Naive B cell (primary cell): ENCODE results near the gene CHAF1A. TPM values are rescaled to one million over a fixed set of nuclear protein-coding genes. Genes with fewer than 3 reads are reported as not detected.

Source experiments
- ATAC-seq, 2 donors: fragments of 150-1000 bp; cut with Tn5 transposase; 2 replicates each; pipeline ENCODE4 v1.10.0; 2021; ENCODE audit warnings: low read depth in 2 of 2, mild to moderate bottlenecking in 2 of 2, moderate library complexity in 2 of 2
- DNase-seq: peaks from one replicate; pipeline ENCODE4 v3.0.0; 2022
- H3K27ac Mint-ChIP-seq, 6 donors: one replicate each; pipeline ENCODE4 v1.8.0; 2020 to 2022; ENCODE audit warnings: mild to moderate bottlenecking in 6 of 6, mixed read lengths in 6 of 6, moderate library complexity in 5 of 6, inconsistent platforms in 2 of 6
- H3K27me3 Mint-ChIP-seq, 3 donors: one replicate each; pipeline ENCODE4 v1.8.0; 2021 to 2022; ENCODE audit warnings: mixed read lengths in 3 of 3, mild to moderate bottlenecking in 1 of 3
- H3K36me3 Mint-ChIP-seq, 2 donors: one replicate each; pipeline ENCODE4 v1.8.0; 2020 to 2022; ENCODE audit warnings: mixed read lengths in 2 of 2, inconsistent platforms in 1 of 2, mild to moderate bottlenecking in 1 of 2
- H3K4me1 Mint-ChIP-seq, 3 donors: one replicate each; pipeline ENCODE4 v1.8.0; 2020 to 2022; ENCODE audit warnings: mixed read lengths in 3 of 3, inconsistent platforms in 1 of 3, mild to moderate bottlenecking in 1 of 3, moderate library complexity in 1 of 3
- H3K4me3 Mint-ChIP-seq, 8 donors: one replicate each; pipeline ENCODE4 v1.8.0; 2020 to 2022; ENCODE audit warnings: mild to moderate bottlenecking in 8 of 8, mixed read lengths in 8 of 8, moderate library complexity in 8 of 8, inconsistent platforms in 2 of 8
- H3K9me3 Mint-ChIP-seq, 7 donors: one replicate each; pipeline ENCODE4 v1.8.0; 2020 to 2022; ENCODE audit warnings: mixed read lengths in 7 of 7, mild to moderate bottlenecking in 5 of 7, inconsistent platforms in 2 of 7, moderate library complexity in 1 of 7
- polyA plus RNA-seq, 6 donors: library from polyadenylated mRNA; unstranded; fragments of 300-500 nt; fragmentation: Illumina TruSeq; gene quantifications; one replicate each; pipeline ENCODE4 v1.2.3, GENCODE V29; 2021; ENCODE audit warnings: low read depth in 6 of 6

The CHAF1A gene
- polyA plus RNA-seq, 6 donors from 2014 or later = 0.14 to 4.8 (median 2.7) TPM

DNA sequence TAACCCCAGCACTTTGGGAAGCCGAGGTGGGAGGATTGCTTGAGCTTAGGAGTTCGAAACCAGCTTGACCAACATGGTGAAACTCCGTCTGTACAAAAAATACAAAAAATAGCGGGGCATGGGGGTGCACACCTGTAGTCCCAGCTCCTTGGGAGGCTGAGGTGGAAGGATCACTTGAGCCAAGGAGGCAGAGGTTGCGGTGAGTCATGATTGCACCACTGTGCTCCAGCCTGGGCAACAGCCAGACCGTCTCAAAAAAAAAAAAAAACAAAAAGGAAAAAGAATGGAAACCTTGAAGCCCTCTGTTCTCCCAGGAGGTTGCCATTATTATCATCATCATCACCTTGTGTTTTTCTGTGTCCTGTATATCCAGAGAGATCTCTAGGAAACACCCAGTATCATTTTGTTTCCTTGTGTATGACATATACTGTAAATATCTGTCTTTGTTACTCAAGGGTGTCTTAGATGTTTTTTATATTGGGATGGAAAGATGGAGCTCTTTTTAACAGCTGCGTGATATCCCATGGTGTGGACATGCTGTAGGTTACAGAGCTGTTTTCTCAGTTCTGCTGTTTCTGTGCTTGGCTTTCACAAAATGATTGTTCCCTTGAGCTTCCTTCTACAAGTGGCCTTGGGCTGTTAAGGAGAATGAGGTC lies 11.8 kb downstream of the CHAF1A start:
- Mint-ChIP-seq H3K27me3 (no peaks in the 10 kb centered on the region), H3K36me3 (no peaks in the 10 kb centered on the region), H3K4me1 (peaks cover 0 to 7% (median 3%) of the 10 kb centered on the region in 3 donors), H3K4me3 (no peak overlapping the region), H3K9me3 (no peaks in the 10 kb centered on the region), H3K27ac (no peak overlapping the region)
- DNase-seq = no peak
- no peak for ATAC-seq

DNA sequence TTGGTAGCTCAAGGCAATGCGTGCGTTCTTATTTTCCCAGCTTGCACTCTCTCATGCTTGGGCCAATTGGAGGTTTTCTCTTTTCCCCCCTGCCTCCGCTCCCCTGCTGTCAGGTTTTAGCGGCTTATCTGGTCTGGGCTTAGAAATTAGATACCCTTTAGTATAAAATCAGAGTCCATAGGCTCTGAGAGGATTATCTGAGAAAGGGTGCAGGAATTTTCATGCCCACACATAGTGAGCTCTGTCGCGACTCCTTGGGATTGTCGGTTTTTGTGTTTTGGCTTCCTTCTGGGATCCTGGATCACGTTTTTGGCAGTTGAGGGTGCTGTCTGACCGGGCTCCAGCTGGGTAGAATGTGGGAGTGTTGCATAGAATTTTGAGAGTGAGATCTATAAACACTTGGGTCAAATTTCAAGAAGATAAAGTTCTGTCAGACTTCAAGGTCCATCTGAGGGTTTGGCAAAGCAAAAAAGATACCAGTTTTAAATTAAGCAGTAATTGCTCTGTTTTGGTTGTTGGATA lies 12.4 kb downstream of the CHAF1A start:
- peaks cover 0 to 7% (median 3%) of the 10 kb centered on the region in 3 donors for H3K4me1 Mint-ChIP-seq
- no peaks in the 10 kb centered on the region for H3K36me3 Mint-ChIP-seq
- ATAC-seq = no peak
- DNase-seq = no peak
- peak overlapping the region in 2 of 6 donors; percentile 8 to 71 for H3K27ac Mint-ChIP-seq
- no peaks in the 10 kb centered on the region for H3K9me3 Mint-ChIP-seq
- no peaks in the 10 kb centered on the region for H3K27me3 Mint-ChIP-seq
- no peak overlapping the region for H3K4me3 Mint-ChIP-seq

DNA sequence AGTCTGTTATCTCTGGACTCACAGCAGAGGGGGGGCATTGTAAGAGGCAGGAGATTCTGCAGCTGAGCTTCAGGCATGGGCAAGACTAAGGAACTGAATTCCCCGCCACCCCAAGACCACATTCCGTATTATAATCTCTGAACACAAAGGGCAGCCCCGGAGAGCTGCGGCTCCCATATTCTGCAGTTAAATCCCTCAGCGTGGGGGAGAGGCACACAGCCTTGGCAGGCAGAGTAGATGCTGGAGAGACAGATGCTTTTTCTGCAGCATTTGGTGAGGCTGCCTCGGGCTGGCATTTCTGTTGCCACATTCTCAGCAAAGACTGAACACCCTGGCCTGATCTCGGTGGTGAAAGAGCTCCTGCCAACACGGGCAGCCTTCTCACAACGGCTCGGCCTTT lies 12.9 kb downstream of the CHAF1A start:
- H3K4me1 Mint-ChIP-seq = peaks cover 0 to 7% (median 3%) of the 10 kb centered on the region in 3 donors
- no peak for ATAC-seq
- no peaks in the 10 kb centered on the region for H3K27me3 Mint-ChIP-seq
- H3K36me3 Mint-ChIP-seq = no peaks in the 10 kb centered on the region
- H3K9me3 Mint-ChIP-seq = no peaks in the 10 kb centered on the region
- DNase-seq = no peak
- no peak overlapping the region for H3K4me3 Mint-ChIP-seq
- peak overlapping the region in 1 of 6 donors; percentile 71 for H3K27ac Mint-ChIP-seq

DNA sequence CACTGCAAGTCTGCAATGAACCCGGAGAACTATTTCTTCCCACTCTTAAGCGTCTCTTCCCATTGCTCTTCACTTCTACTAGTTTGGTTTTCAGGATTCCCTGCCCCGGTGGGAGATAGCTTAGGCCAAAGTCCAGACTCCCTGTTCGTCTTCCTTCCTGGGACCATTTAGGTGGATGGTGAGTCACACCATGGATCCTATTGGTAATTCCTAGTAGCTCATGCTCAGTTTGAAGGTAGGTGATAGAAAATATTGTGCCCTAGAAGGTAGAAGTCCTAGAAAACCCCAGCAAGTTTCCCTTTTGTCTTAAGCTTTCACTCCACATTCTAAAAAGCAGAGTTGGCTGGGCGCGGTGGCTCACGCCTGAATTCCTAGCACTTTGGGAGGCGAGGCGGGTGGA lies 13.8 kb downstream of the CHAF1A start:
- no peak for ATAC-seq
- Mint-ChIP-seq H3K9me3 (no peaks in the 10 kb centered on the region), H3K27me3 (no peaks in the 10 kb centered on the region), H3K27ac (peak overlapping the region in 2 of 6 donors; percentile 21 to 70), H3K36me3 (no peaks in the 10 kb centered on the region), H3K4me3 (no peak overlapping the region), H3K4me1 (peaks cover 0 to 7% (median 3%) of the 10 kb centered on the region in 3 donors)
- DNase-seq = no peak

DNA sequence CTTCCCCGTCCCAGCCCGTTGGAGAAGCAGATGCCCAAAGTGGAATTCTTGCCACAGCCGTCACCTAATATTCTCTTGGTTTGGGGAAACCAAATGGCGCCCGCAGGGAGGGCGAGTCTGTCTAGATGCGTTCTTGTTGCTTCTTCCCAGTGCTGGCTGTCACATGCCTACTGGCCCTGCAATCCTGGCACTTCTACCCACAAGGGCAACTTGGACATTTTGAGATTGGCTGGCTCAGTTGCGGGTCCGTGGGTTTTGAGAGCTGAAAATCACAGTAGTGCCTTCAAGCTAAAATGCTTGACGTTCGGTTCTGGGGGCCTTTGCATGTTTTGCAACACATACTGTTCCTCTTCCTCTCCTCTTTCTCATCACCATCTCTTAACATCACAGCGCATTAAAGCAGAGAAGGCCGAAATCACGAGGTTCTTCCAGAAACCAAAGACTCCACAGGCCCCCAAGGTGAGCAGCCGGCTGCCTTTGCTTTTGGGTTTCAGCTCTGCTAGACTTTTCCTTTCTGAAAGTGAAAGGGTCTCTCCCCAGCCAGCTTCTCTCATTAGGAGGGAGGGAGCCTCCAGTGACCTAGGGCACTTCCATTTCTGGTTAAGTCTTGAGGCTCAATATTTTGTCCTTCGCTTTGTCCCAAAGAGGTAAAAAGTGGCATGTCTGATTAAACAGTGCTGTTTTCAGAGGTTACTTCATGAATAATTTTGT lies 21.1 kb downstream of the CHAF1A start:
- DNase-seq = no peak
- Mint-ChIP-seq H3K4me3 (no peak overlapping the region), H3K27ac (peak overlapping the region in 1 of 6 donors; percentile 15), H3K27me3 (no peaks in the 10 kb centered on the region), H3K36me3 (peaks cover 4 to 14% of the 10 kb centered on the region in 2 donors), H3K4me1 (no peaks in the 10 kb centered on the region), H3K9me3 (no peaks in the 10 kb centered on the region)
- ATAC-seq = no peak

DNA sequence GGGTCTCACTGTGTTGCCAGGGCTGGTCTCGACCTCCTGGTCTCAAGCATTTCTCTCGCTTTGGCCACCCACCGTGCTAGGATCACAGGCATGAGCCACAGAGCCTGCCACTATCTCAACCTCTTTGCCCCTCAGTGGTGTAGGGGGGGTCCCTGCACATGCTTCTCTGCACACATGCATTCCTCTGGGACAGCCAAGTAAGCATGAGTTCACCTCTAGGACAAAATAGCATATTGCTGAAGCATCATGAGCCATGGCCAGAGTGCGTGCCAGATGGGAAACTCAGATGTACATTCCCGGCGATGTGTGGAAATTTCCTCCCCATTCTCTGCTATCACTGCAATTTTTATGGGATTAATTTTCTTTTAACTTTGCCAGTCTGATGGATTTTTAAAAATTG lies 23.1 kb downstream of the CHAF1A start:
- DNase-seq = no peak
- Mint-ChIP-seq H3K4me1 (peaks cover 0 to under 1% (median 0%) of the 10 kb centered on the region in 3 donors), H3K27me3 (no peaks in the 10 kb centered on the region), H3K36me3 (peaks cover 4 to 14% of the 10 kb centered on the region in 2 donors), H3K4me3 (no peak overlapping the region), H3K27ac (no peak overlapping the region), H3K9me3 (no peaks in the 10 kb centered on the region)
- ATAC-seq = no peak

DNA sequence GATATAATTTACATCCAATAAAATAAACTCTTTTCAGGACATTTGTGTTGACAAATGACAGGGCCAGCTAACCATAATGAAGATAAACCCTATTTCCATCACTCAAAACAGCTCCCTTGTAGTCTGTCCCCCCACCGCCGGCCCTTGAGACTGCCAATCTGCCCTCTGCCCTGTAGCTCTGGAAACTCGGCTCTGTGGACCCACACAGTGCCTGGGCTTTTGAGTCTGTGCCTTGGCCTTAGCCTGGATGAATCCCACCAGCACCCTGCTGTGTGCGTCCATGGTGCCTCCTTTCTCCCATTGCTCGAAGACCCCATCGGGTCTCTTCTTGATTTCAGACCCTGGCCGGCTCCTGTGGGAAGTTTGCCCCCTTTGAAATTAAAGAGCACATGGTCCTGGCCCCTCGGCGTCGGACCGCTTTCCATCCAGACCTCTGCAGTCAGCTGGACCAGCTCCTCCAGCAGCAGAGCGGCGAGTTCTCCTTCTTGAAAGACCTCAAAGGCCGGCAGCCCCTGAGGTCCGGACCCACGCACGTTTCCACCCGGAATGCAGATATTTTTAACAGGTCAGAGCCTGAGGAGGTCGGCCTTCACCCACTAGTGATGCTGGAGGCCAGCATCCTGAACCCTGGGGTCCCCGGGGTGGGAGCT lies 26.0 kb downstream of the CHAF1A start:
- peak overlapping the region in 1 of 6 donors; percentile 90 for H3K27ac Mint-ChIP-seq
- H3K9me3 Mint-ChIP-seq = no peaks in the 10 kb centered on the region
- no peak for DNase-seq

DNA sequence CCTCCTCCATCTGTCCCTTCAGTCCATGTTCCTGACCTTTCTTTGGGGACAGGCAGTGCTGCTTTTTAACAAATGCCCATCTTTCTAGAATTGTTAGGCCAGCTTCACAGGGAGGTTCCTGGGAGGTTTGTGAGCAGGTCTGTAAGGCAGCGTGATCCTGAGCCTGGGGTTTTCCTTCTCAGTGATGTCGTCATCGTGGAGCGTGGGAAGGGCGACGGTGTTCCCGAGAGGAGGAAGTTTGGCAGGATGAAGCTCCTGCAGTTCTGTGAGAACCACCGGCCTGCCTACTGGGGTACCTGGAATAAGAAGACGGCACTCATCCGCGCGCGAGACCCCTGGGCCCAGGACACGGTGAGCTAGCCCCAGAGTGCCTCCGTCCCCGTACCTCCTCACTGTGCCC lies 26.8 kb downstream of the CHAF1A start:
- H3K4me1 Mint-ChIP-seq = peaks cover 10 to 19% (median 16%) of the 10 kb centered on the region in 3 donors
- H3K27me3 Mint-ChIP-seq = no peaks in the 10 kb centered on the region
- ATAC-seq (no peak), DNase-seq (no peak)
- H3K9me3 Mint-ChIP-seq = no peaks in the 10 kb centered on the region
- peak overlapping the region in 2 of 8 donors; percentile 31 to 64 for H3K4me3 Mint-ChIP-seq
- no peaks in the 10 kb centered on the region for H3K36me3 Mint-ChIP-seq
- H3K27ac Mint-ChIP-seq = peak overlapping the region in 2 of 6 donors; percentile 75 to 90

More for the DNA sequence above, 26.0 kb downstream of the CHAF1A start:
- H3K27me3 Mint-ChIP-seq = no peaks in the 10 kb centered on the region
- no peak overlapping the region for H3K4me3 Mint-ChIP-seq
- peaks cover 0 to under 1% of the 10 kb centered on the region in 2 donors for H3K36me3 Mint-ChIP-seq
- peaks cover 10 to 19% (median 16%) of the 10 kb centered on the region in 3 donors for H3K4me1 Mint-ChIP-seq
- no peak for ATAC-seq

DNA sequence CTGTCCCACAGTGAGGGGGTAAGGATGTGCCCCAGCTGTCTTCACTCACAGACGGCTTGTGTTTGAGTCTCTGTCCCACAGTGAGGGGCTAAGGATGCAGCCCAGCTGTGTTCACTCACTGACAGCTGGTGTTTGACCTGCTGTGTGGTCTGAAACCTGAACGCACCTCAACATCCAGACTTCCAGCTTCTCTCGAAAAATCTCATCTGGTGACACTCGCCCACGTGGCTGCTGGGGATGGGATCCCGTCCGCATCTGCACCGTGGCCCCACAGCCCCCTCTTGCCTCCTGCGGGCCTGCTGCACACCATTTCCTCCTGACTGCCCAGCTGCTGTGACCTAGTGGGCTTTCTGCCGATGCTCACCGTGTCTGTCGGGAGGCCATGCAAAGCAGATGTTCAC lies 27.3 kb downstream of the CHAF1A start:
- H3K4me3 Mint-ChIP-seq = no peak overlapping the region
- DNase-seq = no peak
- H3K36me3 Mint-ChIP-seq = peaks cover 0 to 5% of the 10 kb centered on the region in 2 donors
- ATAC-seq = no peak
- H3K27ac Mint-ChIP-seq = peak overlapping the region in 3 of 6 donors; percentile 33 to 90 (median 56)
- peaks cover 10 to 20% (median 16%) of the 10 kb centered on the region in 3 donors for H3K4me1 Mint-ChIP-seq
- no peaks in the 10 kb centered on the region for H3K9me3 Mint-ChIP-seq
- H3K27me3 Mint-ChIP-seq = no peaks in the 10 kb centered on the region

DNA sequence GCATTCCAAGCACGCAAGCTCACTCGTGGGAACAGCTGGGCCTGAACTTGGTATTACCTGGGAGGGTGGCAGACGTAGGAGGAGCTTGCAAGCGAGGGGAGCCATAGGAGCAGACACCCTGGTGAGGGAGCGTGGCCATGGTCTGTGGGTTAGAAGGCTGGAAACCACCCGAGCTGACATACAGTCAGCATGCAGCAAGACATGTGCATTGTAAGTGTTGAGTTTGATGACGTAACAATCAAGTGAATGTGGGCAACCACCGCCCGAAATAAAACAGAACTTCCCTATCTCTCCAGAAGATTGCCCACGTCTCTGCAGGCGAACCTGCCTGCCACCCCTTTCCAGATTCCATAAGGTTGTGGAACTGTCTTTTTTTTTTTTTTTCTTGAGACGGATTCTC lies 28.3 kb downstream of the CHAF1A start:
- no peak overlapping the region for H3K4me3 Mint-ChIP-seq
- peak; percentile 62 to 80 for ATAC-seq
- H3K36me3 Mint-ChIP-seq = peaks cover 0 to 6% of the 10 kb centered on the region in 2 donors

DNA sequence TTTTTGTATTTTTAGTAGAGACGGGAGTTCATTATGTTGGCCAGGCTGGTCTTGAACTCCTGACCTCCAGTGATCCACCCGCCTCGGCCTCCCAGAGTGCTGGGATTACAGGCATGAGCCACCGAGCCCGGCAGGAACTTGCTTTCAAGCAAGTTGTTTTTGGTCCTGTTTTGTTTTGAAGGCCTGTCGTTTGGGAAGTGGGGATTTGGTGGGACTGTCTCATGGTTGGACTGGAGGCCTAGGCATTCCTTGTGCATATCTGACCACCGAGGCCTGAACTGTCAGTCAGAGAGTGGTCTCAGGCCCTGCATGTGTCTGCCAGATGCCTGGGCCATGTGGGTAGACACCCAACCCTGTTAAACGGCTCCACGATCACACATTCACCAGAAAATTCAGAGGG lies 28.9 kb downstream of the CHAF1A start:
- Mint-ChIP-seq H3K9me3 (no peaks in the 10 kb centered on the region), H3K36me3 (peaks cover 0 to 6% of the 10 kb centered on the region in 2 donors), H3K4me3 (peak overlapping the region in 2 of 8 donors; percentile 59 to 79), H3K27me3 (no peaks in the 10 kb centered on the region), H3K27ac (peak overlapping the region in 3 of 6 donors; percentile 77 to 95 (median 90)), H3K4me1 (peaks cover 10 to 21% (median 16%) of the 10 kb centered on the region in 3 donors)
- ATAC-seq (peak in 1 of 2 donors; percentile 1), DNase-seq (no peak)

More for the DNA sequence above, 28.3 kb downstream of the CHAF1A start:
- H3K9me3 Mint-ChIP-seq = no peaks in the 10 kb centered on the region
- peak overlapping the region in 4 of 6 donors; percentile 41 to 95 (median 67) for H3K27ac Mint-ChIP-seq
- H3K4me1 Mint-ChIP-seq = peaks cover 10 to 21% (median 16%) of the 10 kb centered on the region in 3 donors
- no peak for DNase-seq
- no peaks in the 10 kb centered on the region for H3K27me3 Mint-ChIP-seq

DNA sequence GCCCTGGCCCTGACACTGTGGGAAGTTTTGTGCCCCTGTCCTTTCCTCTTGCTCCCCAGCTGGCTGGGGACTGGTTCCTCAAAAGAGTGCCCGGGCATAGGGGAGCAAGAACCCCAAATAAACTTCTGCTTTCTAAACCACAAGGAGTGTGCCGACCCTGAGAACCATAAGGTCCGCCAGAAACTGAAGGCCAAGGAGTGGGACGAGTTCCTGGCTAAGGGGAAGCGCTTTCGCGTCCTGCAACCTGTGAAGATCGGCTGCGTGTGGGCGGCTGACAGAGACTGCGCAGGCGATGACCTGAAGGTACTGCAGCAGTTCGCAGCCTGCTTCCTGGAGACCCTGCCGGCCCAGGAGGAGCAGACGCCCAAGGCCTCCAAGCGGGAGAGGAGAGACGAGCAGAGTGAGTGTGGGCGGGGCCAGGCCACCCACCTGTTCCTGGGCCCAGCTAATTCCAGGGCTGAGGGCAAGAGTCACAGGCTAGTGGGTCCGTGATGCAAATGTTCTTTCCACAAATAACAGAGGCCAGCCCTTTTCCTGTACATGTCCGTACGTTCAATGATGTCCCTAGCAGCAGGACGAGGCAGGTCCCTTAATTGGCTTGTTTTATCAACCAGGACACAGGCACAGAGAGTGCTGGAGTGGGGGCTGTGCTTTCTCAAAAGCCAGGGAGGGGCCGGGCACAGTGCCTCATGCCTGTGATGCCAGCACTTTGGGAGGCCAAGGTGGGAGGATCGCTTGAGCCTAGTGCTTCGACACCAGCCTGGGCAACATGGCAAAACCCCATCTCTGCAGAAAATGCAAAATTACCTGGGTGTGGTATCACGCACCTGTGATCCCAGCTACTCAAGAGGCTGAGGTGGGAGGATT lies 29.6 kb downstream of the CHAF1A start:
- peak; percentile 33 for DNase-seq
- Mint-ChIP-seq H3K4me1 (peaks cover 10 to 21% (median 16%) of the 10 kb centered on the region in 3 donors), H3K9me3 (no peaks in the 10 kb centered on the region), H3K36me3 (peaks cover 0 to 6% of the 10 kb centered on the region in 2 donors), H3K4me3 (peak overlapping the region; percentile 22 to 88 (median 66)), H3K27ac (peak overlapping the region in 5 of 6 donors; percentile 8 to 95 (median 90)), H3K27me3 (no peaks in the 10 kb centered on the region)
- ATAC-seq = peak; percentile 73 to 86
